A673 (cell line): ENCODE measurements around the gene HSPB6. TPM values are rescaled to one million over a fixed set of nuclear protein-coding genes. Genes with fewer than 3 reads are reported as not detected.

Experiments
- BruUV-seq: library from RNA; stranded (reverse); fragments of 400-500 nt; replicated peaks from 2 replicates; lab custom pipeline; 2021; lab: Mats Ljungman, UMichigan
- CTCF ChIA-PET: fragments of 300-600 bp; sonication (Branson Sonifier 250); formaldehyde crosslinking; loops from one replicate; lab custom pipeline; 2022; ENCODE audit warnings: antibody characterized with exemption; lab: Charles Lee
- POLR2A ChIA-PET: fragments of 300-600 bp; sonication (Branson Sonifier 250); formaldehyde crosslinking; loops from one replicate; lab custom pipeline; 2022; ENCODE audit warnings: antibody characterized with exemption; ENCODE audit not compliant: low non-redundant PET; lab: Charles Lee
- DNase-seq: peaks from one replicate; pipeline ENCODE4 v3.0.0-alpha.2; 2015; ENCODE audit warnings: low spot score
- H3K27ac ChIP-seq: fragments of 200-600 bp; sonication (generic); 2 replicates; pipeline ENCODE4 v1.5.1; 2016; ENCODE audit warnings: mixed run types, low read depth, mild to moderate bottlenecking, mixed read lengths, antibody characterized with exemption, low read length; ENCODE audit not compliant: poor library complexity, severe bottlenecking
- H3K27me3 ChIP-seq: fragments of 200-600 bp; sonication (generic); replicated peaks from 2 replicates; pipeline ENCODE4 v1.6.1; 2017; ENCODE audit warnings: mixed run types, low read depth, mild to moderate bottlenecking, mixed read lengths, antibody characterized with exemption, low read length; ENCODE audit not compliant: insufficient read depth, poor library complexity
- H3K36me3 ChIP-seq: fragments of 200-600 bp; sonication (generic); 2 replicates; pipeline ENCODE4 v1.6.1; 2016; ENCODE audit warnings: mixed run types, mild to moderate bottlenecking, mixed read lengths, antibody characterized with exemption, low read length; ENCODE audit not compliant: insufficient read depth, poor library complexity, severe bottlenecking
- H3K4me1 ChIP-seq: fragments of 200-600 bp; sonication (generic); 2 replicates; pipeline ENCODE4 v1.6.1; 2017; ENCODE audit warnings: mixed run types, mild to moderate bottlenecking, mixed read lengths, antibody characterized with exemption, low read length; ENCODE audit not compliant: insufficient read depth, poor library complexity, severe bottlenecking
- H3K4me3 ChIP-seq: fragments of 200-600 bp; sonication (generic); 2 replicates; pipeline ENCODE4 v1.5.1; 2016; ENCODE audit warnings: low read depth, mixed run types, mild to moderate bottlenecking, mixed read lengths, low read length; ENCODE audit not compliant: poor library complexity, severe bottlenecking
- H3K9me3 ChIP-seq: fragments of 200-600 bp; sonication (generic); 2 replicates; pipeline ENCODE4 v1.6.1; 2016; ENCODE audit warnings: mixed run types, low read depth, mild to moderate bottlenecking, mixed read lengths, antibody characterized with exemption, low read length; ENCODE audit not compliant: poor library complexity, severe bottlenecking
- EZH2 ChIP-seq: fragments of 200-600 bp; sonication (generic); IDR thresholded peaks from 2 replicates; pipeline ENCODE4 v1.6.1; 2017; ENCODE audit warnings: borderline replicate concordance, low read depth, mild to moderate bottlenecking, mixed read lengths, antibody characterized with exemption, low read length; ENCODE audit not compliant: poor library complexity, severe bottlenecking
- intact Hi-C: fragments of 100-400 bp; cut with micrococcal nuclease; formaldehyde crosslinking; loops from one replicate; pipeline ENCODE4 v1.10.0; 2022; ENCODE audit not compliant: unreplicated experiment
- total RNA-seq: library from RNA; stranded (reverse); gene quantifications from 2 replicates; pipeline ENCODE4 v1.2.3, GENCODE V29; 2021
- TF ChIP-seq, protein P1 (sequence below): fragments of 300-800, 200-600 bp; sonication (generic); conservative IDR thresholded peaks from 2 replicates; pipeline ENCODE4 v1.5.1; 2017; ENCODE audit warnings: low read depth, mild to moderate bottlenecking, antibody characterized with exemption, low read length, moderate library complexity, mixed read lengths

Gene HSPB6
- total RNA-seq, 1 experiment from 2014 or later, result not detected

DNA sequence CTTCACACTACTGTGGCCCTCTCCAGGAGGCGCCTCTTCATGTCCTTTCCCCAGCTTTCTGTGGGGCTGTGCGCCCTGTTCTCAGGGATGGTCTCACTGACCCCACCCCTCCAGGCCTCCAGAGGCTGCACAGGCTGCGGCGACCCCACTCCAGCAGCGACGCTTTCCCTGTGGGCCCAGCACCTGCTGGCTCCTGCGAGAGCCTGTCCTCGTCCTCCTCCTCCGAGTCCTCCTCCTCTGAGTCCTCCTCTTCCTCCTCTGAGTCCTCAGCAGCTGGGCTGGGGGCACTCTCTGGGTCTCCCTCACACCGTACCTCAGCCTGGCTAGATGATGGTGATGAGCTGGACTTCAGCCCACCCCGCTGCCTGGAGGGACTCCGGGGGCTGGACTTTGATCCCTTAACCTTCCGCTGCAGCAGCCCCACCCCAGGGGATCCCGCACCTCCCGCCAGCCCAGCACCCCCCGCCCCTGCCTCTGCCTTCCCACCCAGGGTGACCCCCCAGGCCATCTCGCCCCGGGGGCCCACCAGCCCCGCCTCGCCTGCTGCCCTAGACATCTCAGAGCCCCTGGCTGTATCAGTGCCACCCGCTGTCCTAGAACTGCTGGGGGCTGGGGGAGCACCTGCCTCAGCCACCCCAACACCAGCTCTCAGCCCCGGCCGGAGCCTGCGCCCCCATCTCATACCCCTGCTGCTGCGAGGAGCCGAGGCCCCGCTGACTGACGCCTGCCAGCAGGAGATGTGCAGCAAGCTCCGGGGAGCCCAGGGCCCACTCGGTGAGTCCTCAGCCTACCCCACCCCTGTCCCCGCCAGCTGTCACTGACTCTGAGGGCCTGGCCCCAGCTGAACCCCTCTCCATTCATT, 29.7 kb upstream of the HSPB6 start:
- no TSS peak for BruUV-seq
- peaks cover 9% of the 10 kb centered on the region for H3K36me3 ChIP-seq
- CTCF ChIA-PET, result interaction anchor here (0.5 kb wide), 1 partner anchor 13 kb away, joined by 3 read pairs; no protein-coding TSS in a partner anchor
- no peaks in the 10 kb centered on the region for H3K4me1 ChIP-seq
- no peaks in the 10 kb centered on the region for H3K9me3 ChIP-seq
- intact Hi-C loops, result no loop called here
- POLR2A ChIA-PET, result interaction anchor here (0.6 kb wide), 1 partner anchor 17 kb away, joined by 11 read pairs; no protein-coding TSS in a partner anchor
- no peak for TF ChIP-seq EZH2
- TF ChIP-seq, protein P1, sequence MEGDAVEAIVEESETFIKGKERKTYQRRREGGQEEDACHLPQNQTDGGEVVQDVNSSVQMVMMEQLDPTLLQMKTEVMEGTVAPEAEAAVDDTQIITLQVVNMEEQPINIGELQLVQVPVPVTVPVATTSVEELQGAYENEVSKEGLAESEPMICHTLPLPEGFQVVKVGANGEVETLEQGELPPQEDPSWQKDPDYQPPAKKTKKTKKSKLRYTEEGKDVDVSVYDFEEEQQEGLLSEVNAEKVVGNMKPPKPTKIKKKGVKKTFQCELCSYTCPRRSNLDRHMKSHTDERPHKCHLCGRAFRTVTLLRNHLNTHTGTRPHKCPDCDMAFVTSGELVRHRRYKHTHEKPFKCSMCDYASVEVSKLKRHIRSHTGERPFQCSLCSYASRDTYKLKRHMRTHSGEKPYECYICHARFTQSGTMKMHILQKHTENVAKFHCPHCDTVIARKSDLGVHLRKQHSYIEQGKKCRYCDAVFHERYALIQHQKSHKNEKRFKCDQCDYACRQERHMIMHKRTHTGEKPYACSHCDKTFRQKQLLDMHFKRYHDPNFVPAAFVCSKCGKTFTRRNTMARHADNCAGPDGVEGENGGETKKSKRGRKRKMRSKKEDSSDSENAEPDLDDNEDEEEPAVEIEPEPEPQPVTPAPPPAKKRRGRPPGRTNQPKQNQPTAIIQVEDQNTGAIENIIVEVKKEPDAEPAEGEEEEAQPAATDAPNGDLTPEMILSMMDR, result no peak
- H3K27me3 ChIP-seq, result no peaks in the 10 kb centered on the region
- no peak for DNase-seq
- no peak overlapping the region for H3K4me3 ChIP-seq
- H3K27ac ChIP-seq, result no peak overlapping the region

- H3K4me3 ChIP-seq, result no peak overlapping the region
- no TSS peak for BruUV-seq
Measured at GRCh38 chr19:35785339-35785627, 28.5 kb upstream of the HSPB6 start.

GRCh38 chr19:35784503-35785338, 27.9 kb upstream of the HSPB6 start:
- TF ChIP-seq, protein P1, result no peak
- no peak for TF ChIP-seq EZH2
- intact Hi-C loops, result no loop called here
- H3K36me3 ChIP-seq, result peaks cover 14% of the 10 kb centered on the region
- H3K4me3 ChIP-seq, result no peak overlapping the region
- H3K27ac ChIP-seq, result no peak overlapping the region
- DNase-seq, result no peak
- no peaks in the 10 kb centered on the region for H3K4me1 ChIP-seq
- ChIA-PET POLR2A (no interaction called here), CTCF (interaction anchor here (0.5 kb wide), 1 partner anchor 197 kb away, joined by 4 read pairs; no protein-coding TSS in a partner anchor)
- no peaks in the 10 kb centered on the region for H3K27me3 ChIP-seq
- no peaks in the 10 kb centered on the region for H3K9me3 ChIP-seq
- BruUV-seq, result no TSS peak

More at GRCh38 chr19:35785339-35785627, 28.5 kb upstream of the HSPB6 start:
- no peak for TF ChIP-seq EZH2
- TF ChIP-seq, protein P1, result no peak
- H3K27ac ChIP-seq, result no peak overlapping the region
- H3K27me3 ChIP-seq, result no peaks in the 10 kb centered on the region
- intact Hi-C loops, result no loop called here
- H3K9me3 ChIP-seq, result no peaks in the 10 kb centered on the region
- ChIA-PET CTCF (no interaction called here), POLR2A (no interaction called here)
- H3K4me1 ChIP-seq, result no peaks in the 10 kb centered on the region
- peaks cover 14% of the 10 kb centered on the region for H3K36me3 ChIP-seq
- no peak for DNase-seq
